Vagina (tissue), 2 donors: ENCODE data around the gene MEPE.

Source experiments
- CTCF ChIP-seq, 3 experiments: fragments of 450-650 bp in 2 of 3; fragments of 200-600 bp in 1 of 3; sonication (generic) in 1 of 3; IDR thresholded peaks; one replicate each; pipeline ENCODE4 v1.5.1; 2017 to 2019; ENCODE audit warnings: antibody characterized with exemption in 3 of 3, mild to moderate bottlenecking in 2 of 3, moderate library complexity in 2 of 3
- POLR2A ChIP-seq, 2 donors: fragments of 450-650 bp; IDR thresholded peaks; one replicate each; pipeline ENCODE4 v1.6.1; 2017; ENCODE audit warnings: antibody characterized with exemption in 2 of 2, mild to moderate bottlenecking in 2 of 2, moderate library complexity in 2 of 2

- TF ChIP-seq POLR2A (IDR thresholded peaks at IDR 0.05) (no peak), CTCF (IDR thresholded peaks at IDR 0.05) (no peak)
Observed at GRCh38 chr4:87864321-87864720, 31.6 kb downstream of the MEPE start.
